ENCODE results near the gene ASCL3. TPM values are rescaled to one million over a fixed set of nuclear protein-coding genes. Genes with fewer than 3 reads are reported as not detected.
"Not testable (repeated sequence)": the region's sequence is repeated elsewhere in the genome, so short reads cannot be mapped to it uniquely, and the experiment has no call there.

Gene ASCL3
- not detected for total RNA-seq (ENCODE audit: unreplicated experiment)
- long read RNA-seq = 0 reads

- H3K27me3 Mint-ChIP-seq (ENCODE audit: unreplicated experiment) = peaks cover 2% of the 10 kb centered on the region
- H3K4me1 Mint-ChIP-seq (ENCODE audit: low read depth, unreplicated experiment) = no peaks in the 10 kb centered on the region
- TF ChIP-seq CTCF (IDR thresholded peaks at IDR 0.05; ENCODE audit: partially characterized antibody, unreplicated experiment) = no peak
- DNase-seq = no peak
- no peaks in the 10 kb centered on the region for H3K36me3 Mint-ChIP-seq (ENCODE audit: unreplicated experiment)
- H3K9me3 Mint-ChIP-seq (ENCODE audit: unreplicated experiment) = peaks cover 1% of the 10 kb centered on the region
- no peak within 1 kb of the TSS for H3K4me3 Mint-ChIP-seq (ENCODE audit: unreplicated experiment)
- H3K27ac Mint-ChIP-seq (ENCODE audit: unreplicated experiment) = no peak within 1 kb of the TSS
Measured at GRCh38 chr11:8942518-8943066, at the start of gene ASCL3. Gene ASCL3 (minus strand): TSS chr11:8943016. CDS start chr11:8938161, 4,855 bp downstream.

GRCh38 chr11:8989453-8989852 lies 46.6 kb upstream of the ASCL3 start:
- Mint-ChIP-seq H3K4me3 (ENCODE audit: unreplicated experiment) (no peak overlapping the region), H3K36me3 (ENCODE audit: unreplicated experiment) (peaks cover 9% of the 10 kb centered on the region), H3K9me3 (ENCODE audit: unreplicated experiment) (no peaks in the 10 kb centered on the region), H3K4me1 (ENCODE audit: low read depth, unreplicated experiment) (no peaks in the 10 kb centered on the region), H3K27ac (ENCODE audit: unreplicated experiment) (no peak overlapping the region), H3K27me3 (ENCODE audit: unreplicated experiment) (peaks cover 2% of the 10 kb centered on the region)
- TF ChIP-seq CTCF (IDR thresholded peaks at IDR 0.05; ENCODE audit: partially characterized antibody, unreplicated experiment) = no peak
- no peak for DNase-seq

GRCh38 chr11:8988329-8989234 lies 45.8 kb upstream of the ASCL3 start:
- H3K27ac Mint-ChIP-seq (ENCODE audit: unreplicated experiment) = no peak overlapping the region
- TF ChIP-seq CTCF (IDR thresholded peaks at IDR 0.05; ENCODE audit: partially characterized antibody, unreplicated experiment) = no peak
- H3K36me3 Mint-ChIP-seq (ENCODE audit: unreplicated experiment) = peaks cover 9% of the 10 kb centered on the region
- no peak overlapping the region for H3K4me3 Mint-ChIP-seq (ENCODE audit: unreplicated experiment)
- peaks cover 2% of the 10 kb centered on the region for H3K27me3 Mint-ChIP-seq (ENCODE audit: unreplicated experiment)
- DNase-seq = no peak
- H3K4me1 Mint-ChIP-seq (ENCODE audit: low read depth, unreplicated experiment) = no peaks in the 10 kb centered on the region
- no peaks in the 10 kb centered on the region for H3K9me3 Mint-ChIP-seq (ENCODE audit: unreplicated experiment)

GRCh38 chr11:8987446-8987845 lies 44.6 kb upstream of the ASCL3 start:
- peaks cover 2% of the 10 kb centered on the region for H3K27me3 Mint-ChIP-seq (ENCODE audit: unreplicated experiment)
- H3K36me3 Mint-ChIP-seq (ENCODE audit: unreplicated experiment) = peaks cover 9% of the 10 kb centered on the region
- H3K9me3 Mint-ChIP-seq (ENCODE audit: unreplicated experiment) = no peaks in the 10 kb centered on the region
- DNase-seq = no peak
- no peaks in the 10 kb centered on the region for H3K4me1 Mint-ChIP-seq (ENCODE audit: low read depth, unreplicated experiment)
- no peak overlapping the region for H3K4me3 Mint-ChIP-seq (ENCODE audit: unreplicated experiment)
- TF ChIP-seq CTCF (IDR thresholded peaks at IDR 0.05; ENCODE audit: partially characterized antibody, unreplicated experiment) = no peak
- H3K27ac Mint-ChIP-seq (ENCODE audit: unreplicated experiment) = no peak overlapping the region

- not testable (repeated sequence) for H3K4me3 Mint-ChIP-seq (ENCODE audit: unreplicated experiment); H3K36me3 Mint-ChIP-seq (ENCODE audit: unreplicated experiment); DNase-seq; H3K27ac Mint-ChIP-seq (ENCODE audit: unreplicated experiment); H3K27me3 Mint-ChIP-seq (ENCODE audit: unreplicated experiment); H3K4me1 Mint-ChIP-seq (ENCODE audit: low read depth, unreplicated experiment); H3K9me3 Mint-ChIP-seq (ENCODE audit: unreplicated experiment)
Measured at GRCh38 chr11:8986772-8987171, 44.0 kb upstream of the ASCL3 start.

All from glutamatergic neuron (in vitro differentiated cells).